ENCODE measurements around the gene APBB3. TPM values are rescaled to one million over a fixed set of nuclear protein-coding genes. Genes with fewer than 3 reads are reported as not detected.

The APBB3 gene
- 3.9 and 13.4 TPM in 2 replicates for total RNA-seq

GRCh38 chr5:140564196-140565023, at the start of gene APBB3, which contains the start of gene SLC35A4:
Gene APBB3 (minus strand): TSS chr5:140564598. CDS start chr5:140564245, 353 bp downstream.
Gene SLC35A4 (plus strand): TSS chr5:140564828. CDS start chr5:140567170, 2,342 bp downstream.

GRCh38 chr5:140557136-140557805, 7.1 kb downstream of the APBB3 start, which contains the start of gene SRA1:
Gene SRA1 (minus strand): TSS chr5:140557473. CDS start chr5:140557452, 21 bp downstream.

GRCh38 chr5:140547508-140548299, 16.7 kb downstream of the APBB3 start, which contains the start of gene EIF4EBP3:
Gene EIF4EBP3 (plus strand): TSS chr5:140547662. CDS start chr5:140547738, 76 bp downstream.

Other genes with a start within 250 kb of the APBB3 start
- 13.4 and 26.3 TPM in 2 replicates for gene HBEGF, start 218.0 kb downstream of the APBB3 start, total RNA-seq
- not detected in 2 replicates for gene SLC4A9, start 204.4 kb downstream of the APBB3 start, total RNA-seq
- gene ANKHD1, start 162.8 kb downstream of the APBB3 start, total RNA-seq = 36.7 and 67.3 TPM in 2 replicates
- gene EIF4EBP3, start 16.9 kb downstream of the APBB3 start, total RNA-seq = 0.32 TPM in 1 of 2 replicates, not detected in the other
- gene SRA1, start 7.1 kb downstream of the APBB3 start, total RNA-seq = 25.2 and 31.5 TPM in 2 replicates
- 10.7 and 39.7 TPM in 2 replicates for gene SLC35A4, start 230 bp upstream of the APBB3 start, total RNA-seq
- gene CD14, start 68.6 kb upstream of the APBB3 start, total RNA-seq = 1.2 and 1.6 TPM in 2 replicates
- gene TMCO6, start 74.9 kb upstream of the APBB3 start, total RNA-seq = 13.4 and 18.2 TPM in 2 replicates
- gene NDUFA2, start 83.0 kb upstream of the APBB3 start, total RNA-seq = 44.2 and 53.6 TPM in 2 replicates
- 98.4 and 109 TPM in 2 replicates for gene IK, start 83.2 kb upstream of the APBB3 start, total RNA-seq
- gene WDR55, start 100.3 kb upstream of the APBB3 start, total RNA-seq = 29.9 and 31.8 TPM in 2 replicates
- gene DND1, start 109.0 kb upstream of the APBB3 start, total RNA-seq = 0.15 TPM in 1 of 2 replicates, not detected in the other
- gene HARS1, start 126.8 kb upstream of the APBB3 start, total RNA-seq = 81.9 and 89.5 TPM in 2 replicates
- 31.8 and 40.9 TPM in 2 replicates for gene HARS2, start 126.9 kb upstream of the APBB3 start, total RNA-seq
- 49.7 and 59.4 TPM in 2 replicates for gene ZMAT2, start 135.8 kb upstream of the APBB3 start, total RNA-seq
- gene PCDHA1, start 221.5 kb upstream of the APBB3 start, total RNA-seq = 0.32 TPM in 1 of 2 replicates, not detected in the other
- gene PCDHA2, start 230.3 kb upstream of the APBB3 start, total RNA-seq = 0.15 TPM in 1 of 2 replicates, not detected in the other
- under 0.01 and 0.32 TPM in 2 replicates for gene PCDHA3, start 236.5 kb upstream of the APBB3 start, total RNA-seq
- gene PCDHA4, start 242.5 kb upstream of the APBB3 start, total RNA-seq = 0.32 and 0.61 TPM in 2 replicates